ENCODE data around the gene TCP11X1. TPM values are rescaled to one million over a fixed set of nuclear protein-coding genes. Genes with fewer than 3 reads are reported as not detected.
"Not testable (repeated sequence)": the region's sequence is repeated elsewhere in the genome, so short reads cannot be mapped to it uniquely, and the experiment has no call there.

The TCP11X1 gene
- total RNA-seq (2011; cell fraction: chromatin; rRNA removed; ENCODE audit: low replicate concordance) = not detected in 2 replicates
- not detected in 2 replicates for total RNA-seq (2011; cell fraction: nucleolus; rRNA removed)
- total RNA-seq (2011; cell fraction: nucleoplasm; rRNA removed) = not detected in 2 replicates
- total RNA-seq (2014; rRNA removed) = not detected in 2 replicates
- not detected in 2 replicates for total RNA-seq (2014; rRNA removed; fragmentation: Illumina TruSeq; extraction: Trizol)
- not detected in 2 replicates for total RNA-seq (2015; rRNA removed; fragmentation: Illumina TruSeq; extraction: Trizol)
- total RNA-seq (2021) = not detected in 2 replicates
- not detected in 2 replicates for polyA plus RNA-seq (2011; rRNA removed)
- polyA plus RNA-seq (2011; cell fraction: cytosol; rRNA removed) = not detected in 2 replicates
- polyA plus RNA-seq (2011; cell fraction: nucleus; rRNA removed) = not detected in 2 replicates
- not detected in 2 replicates for polyA plus RNA-seq (2012)
- not detected in 2 replicates for polyA plus RNA-seq (2014; fragmentation: Illumina TruSeq; extraction: Trizol)
- not detected for polyA plus RNA-seq (2014; fragmentation: Nextera tagmentation; extraction: Ambion mirVana)
- polyA plus RNA-seq (2014; rRNA removed) = not detected in 2 replicates
- not detected in 2 replicates for polyA minus RNA-seq (2011; rRNA and poly(A)+ RNA removed)
- not detected in 2 replicates for polyA minus RNA-seq (2011; cell fraction: cytosol; rRNA and poly(A)+ RNA removed)
- polyA minus RNA-seq (2011; cell fraction: nucleus; rRNA and poly(A)+ RNA removed) = not detected in 2 replicates
- not detected for Bru-seq, nascent RNA
- BruChase-seq, experiment 1, labeled RNA remaining after a 2-hour chase = not detected
- BruChase-seq, experiment 2, labeled RNA remaining after a 6-hour chase = not detected
- long read RNA-seq, experiment 1 = 0 reads
- long read RNA-seq, experiment 2 = 0 reads
- long read RNA-seq, experiment 3 = 0 reads

GRCh38 chrX:102214986-102215385, at the start of gene TCP11X1:
Gene TCP11X1, plus strand, starts transcription at chrX:102215301.
- ATAC-seq; H3K4me2 ChIP-seq (ENCODE audit: insufficient read depth, low read length); CTCF ChIA-PET (ENCODE audit: low intra/inter-chr PET ratio); H4K20me1 ChIP-seq (replicated peaks; ENCODE audit: control insufficient read depth, insufficient read depth, low read length); H3K4me3 ChIP-seq; H3K4me1 ChIP-seq (replicated peaks in 1 of 2; ENCODE audit: control insufficient read depth in 2 of 2, insufficient read depth in 2 of 2, low read length in 2 of 2); H3K9ac ChIP-seq (ENCODE audit: insufficient read depth in 1 of 2, low read depth in 2 of 2, low read length in 2 of 2); FAIRE-seq; BruUV-seq (replicated peaks); H3K79me2 ChIP-seq (ENCODE audit: control insufficient read depth, insufficient read depth, low read length); H3K9me1 ChIP-seq (ENCODE audit: control insufficient read depth, insufficient read depth, low read length); POLR2A ChIA-PET; H3K36me3 ChIP-seq (ENCODE audit: control insufficient read depth, insufficient read depth, low read length); DNase-seq (ENCODE audit: extremely low read depth in 1 of 4, low spot score in 3 of 4); H3K27ac ChIP-seq (ENCODE audit: extremely low read depth, low read depth, low read length); in situ Hi-C loops (cut with MboI); H3K27me3 ChIP-seq (ENCODE audit: control insufficient read depth in 2 of 2, insufficient read depth in 2 of 2, low read length in 2 of 2); H3K9me3 ChIP-seq (replicated peaks; ENCODE audit: control insufficient read depth, insufficient read depth, low read depth, low read length); intact Hi-C loops (cut with micrococcal nuclease); H2AFZ ChIP-seq (ENCODE audit: low read depth, low read length): not testable (repeated sequence)
- WGBS (ENCODE audit: insufficient coverage, low coverage, missing lambda C conversion rate) = no CpG with 5 or more reads among the region's 15 CpGs

- ATAC-seq (no peak), FAIRE-seq (no peak), DNase-seq (ENCODE audit: extremely low read depth in 1 of 4, low spot score in 3 of 4) (no peak)
- WGBS (ENCODE audit: insufficient coverage, low coverage, missing lambda C conversion rate) = 6% methylated on average over 7 of the region's 7 CpGs
- no peaks in the 10 kb centered on the region for H3K4me1 ChIP-seq (replicated peaks in 1 of 2; ENCODE audit: control insufficient read depth in 2 of 2, insufficient read depth in 2 of 2, low read length in 2 of 2)
- H3K9me3 ChIP-seq (replicated peaks; ENCODE audit: control insufficient read depth, insufficient read depth, low read depth, low read length) = no peaks in the 10 kb centered on the region
- H3K79me2 ChIP-seq (ENCODE audit: control insufficient read depth, insufficient read depth, low read length) = no peaks in the 10 kb centered on the region
- no peaks in the 10 kb centered on the region for H3K27me3 ChIP-seq (ENCODE audit: control insufficient read depth in 2 of 2, insufficient read depth in 2 of 2, low read length in 2 of 2)
- no peak overlapping the region for H3K27ac ChIP-seq (ENCODE audit: extremely low read depth, low read depth, low read length)
- H3K9me1 ChIP-seq (ENCODE audit: control insufficient read depth, insufficient read depth, low read length) = no peaks in the 10 kb centered on the region
- H3K36me3 ChIP-seq (ENCODE audit: control insufficient read depth, insufficient read depth, low read length) = no peaks in the 10 kb centered on the region
- H4K20me1 ChIP-seq (replicated peaks; ENCODE audit: control insufficient read depth, insufficient read depth, low read length) = no peaks in the 10 kb centered on the region
- CTCF ChIA-PET (ENCODE audit: low intra/inter-chr PET ratio) = no interaction called here
- H3K4me2 ChIP-seq (ENCODE audit: insufficient read depth, low read length) = no peak overlapping the region
- BruUV-seq (replicated peaks) = no TSS peak
- POLR2A ChIA-PET = interaction anchor here (1.1 kb wide), 1 partner anchor 12 kb away, joined by 4 read pairs; no protein-coding TSS in a partner anchor
- H3K4me3 ChIP-seq = no peak overlapping the region
- no peak overlapping the region for H2AFZ ChIP-seq (ENCODE audit: low read depth, low read length)
- in situ Hi-C loops (cut with MboI) (no loop called here), intact Hi-C loops (cut with micrococcal nuclease) (no loop called here)
- no peak overlapping the region for H3K9ac ChIP-seq (ENCODE audit: insufficient read depth in 1 of 2, low read depth in 2 of 2, low read length in 2 of 2)
- 0 out of 2 replicates have a peak, but pooled peaks have one; percentile 31 for TF ChIP-seq C11orf30 (IDR thresholded peaks at IDR 0.05; ENCODE audit: low read depth)
- TF ChIP-seq MAFG (tag; conservative IDR thresholded peaks at IDR 0.05) = peak; percentile 53
- peak; percentile 52 for TF ChIP-seq MAFF (IDR thresholded peaks at IDR 0.05; ENCODE audit: low read length)
- TF ChIP-seq TOE1 (IDR thresholded peaks at IDR 0.05; ENCODE audit: borderline replicate concordance) = no peak
- no peak for TF ChIP-seq TOE1 (CRISPR knock-in tag; IDR thresholded peaks at IDR 0.05; ENCODE audit: borderline replicate concordance, low read depth)
- no peak for TF ChIP-seq NKRF (IDR thresholded peaks at IDR 0.05; ENCODE audit: borderline replicate concordance)
- TF ChIP-seq ZNF316 (IDR thresholded peaks at IDR 0.05) = peak; percentile 54; the same call in 1 of the 2 replicates
- TF ChIP-seq SMAD1 (IDR thresholded peaks at IDR 0.05; ENCODE audit: low read depth, low read length, partially characterized antibody) = no peak
- TF ChIP-seq MAFK (IDR thresholded peaks at IDR 0.05; ENCODE audit: low read length) = peak; percentile 46; the same call in 1 of the 2 replicates
- TF ChIP-seq RBM25 (IDR thresholded peaks at IDR 0.05; ENCODE audit: low read depth, low read length, severe bottlenecking) = peak; percentile 17
These were observed 29.0 kb upstream of the TCP11X1 start for GRCh38 chrX:102185967-102186720.

Measured in K562 (cell line).